ENCODE results near the gene SORBS1.

SORBS1 gene

GRCh38 chr10:95429639-95430038 lies 131.5 kb downstream of the SORBS1 start:
- Histone ChIP-seq H3K27ac (replicated peaks) (no peak overlapping the region), H3K27me3 (ENCODE audit: insufficient read depth, poor library complexity, severe bottlenecking) (peaks cover 3% of the 10 kb centered on the region), H3K4me3 (replicated peaks; ENCODE audit: insufficient read depth, low read length) (no peak overlapping the region)
- no peak for TF ChIP-seq CTCF (IDR thresholded peaks at IDR 0.05; ENCODE audit: insufficient read depth, low read length)
- no peak for TF ChIP-seq POLR2AphosphoS5 (IDR thresholded peaks at IDR 0.05; ENCODE audit: low read depth)
- no peak for TF ChIP-seq GABPA (IDR thresholded peaks at IDR 0.05; ENCODE audit: low read depth)
- no peak for TF ChIP-seq SPI1 (IDR thresholded peaks at IDR 0.05; ENCODE audit: borderline replicate concordance, low read depth)
- TF ChIP-seq REST (IDR thresholded peaks at IDR 0.05; ENCODE audit: insufficient replicate concordance, low read depth), result no peak
- no peak for DNase-seq (ENCODE audit: low read depth in 1 of 2, low spot score in 1 of 2)

- no peak for DNase-seq (ENCODE audit: low read depth in 1 of 2, low spot score in 1 of 2)
- H3K4me3 ChIP-seq (replicated peaks; ENCODE audit: insufficient read depth, low read length), result no peak overlapping the region
- H3K27ac ChIP-seq (replicated peaks), result no peak overlapping the region
- H3K27me3 ChIP-seq (ENCODE audit: insufficient read depth, poor library complexity, severe bottlenecking), result peaks cover 6% of the 10 kb centered on the region
- TF ChIP-seq GABPA (IDR thresholded peaks at IDR 0.05; ENCODE audit: low read depth) (no peak), CTCF (IDR thresholded peaks at IDR 0.05; ENCODE audit: insufficient read depth, low read length) (no peak), POLR2AphosphoS5 (IDR thresholded peaks at IDR 0.05; ENCODE audit: low read depth) (no peak), REST (IDR thresholded peaks at IDR 0.05; ENCODE audit: insufficient replicate concordance, low read depth) (no peak), SPI1 (IDR thresholded peaks at IDR 0.05; ENCODE audit: borderline replicate concordance, low read depth) (no peak)
Measured at GRCh38 chr10:95428701-95429100, 132.5 kb downstream of the SORBS1 start.

- no peak for TF ChIP-seq SPI1 (IDR thresholded peaks at IDR 0.05; ENCODE audit: borderline replicate concordance, low read depth)
- no peak for TF ChIP-seq CTCF (IDR thresholded peaks at IDR 0.05; ENCODE audit: insufficient read depth, low read length)
- TF ChIP-seq POLR2AphosphoS5 (IDR thresholded peaks at IDR 0.05; ENCODE audit: low read depth), result no peak
- no peak for DNase-seq (ENCODE audit: low read depth in 1 of 2, low spot score in 1 of 2)
Measured at GRCh38 chr10:95426482-95426881, 134.7 kb downstream of the SORBS1 start.

More at GRCh38 chr10:95426482-95426881, 134.7 kb downstream of the SORBS1 start:
- Histone ChIP-seq H3K27me3 (ENCODE audit: insufficient read depth, poor library complexity, severe bottlenecking) (peaks cover 6% of the 10 kb centered on the region), H3K27ac (replicated peaks) (no peak overlapping the region), H3K4me3 (replicated peaks; ENCODE audit: insufficient read depth, low read length) (no peak overlapping the region)
